Lung (tissue), 12 donors: Measurements from ENCODE around the gene RIC8A. TPM values are rescaled to one million over a fixed set of nuclear protein-coding genes. Genes with fewer than 3 reads are reported as not detected.

Source experiments
- ATAC-seq: fragments of 200-7000 bp; cut with Tn5 transposase; one replicate; pipeline ENCODE4 v1.9.1; 2020; ENCODE audit warnings: moderate number of reproducible peaks; ENCODE audit not compliant: insufficient read depth, low FRiP score
- DNase-seq, 3 donors: peaks; one replicate each; pipeline ENCODE4 v3.0.0-alpha.2; 2013 to 2017
- H3K27ac ChIP-seq, 2 donors: one replicate each; pipeline ENCODE4 v1.5.1; 2013; ENCODE audit warnings: mild to moderate bottlenecking in 2 of 2, moderate library complexity in 2 of 2, control low read depth in 1 of 2, inconsistent platforms in 1 of 2, low read depth in 1 of 2, low read length in 1 of 2
- H3K27me3 ChIP-seq, 3 donors: one replicate each; pipeline ENCODE4 v1.5.1; 2013; ENCODE audit warnings: low read length in 2 of 3; ENCODE audit not compliant: control insufficient read depth in 3 of 3, insufficient read depth in 3 of 3
- H3K36me3 ChIP-seq, 4 donors: one replicate each; pipeline ENCODE4 v1.5.1; 2013; ENCODE audit warnings: low read length in 4 of 4, mild to moderate bottlenecking in 1 of 4, moderate library complexity in 1 of 4; ENCODE audit not compliant: control insufficient read depth in 4 of 4, insufficient read depth in 4 of 4
- H3K4me1 ChIP-seq, 5 donors: one replicate each; pipeline ENCODE4 v1.5.1; 2013; ENCODE audit warnings: low read length in 5 of 5, mild to moderate bottlenecking in 2 of 5, moderate library complexity in 1 of 5; ENCODE audit not compliant: control insufficient read depth in 5 of 5, insufficient read depth in 5 of 5
- H3K4me3 ChIP-seq: one replicate; pipeline ENCODE4 v1.5.1; 2013; ENCODE audit warnings: mild to moderate bottlenecking, control low read depth, moderate library complexity
- H3K9ac ChIP-seq, 2 donors: one replicate each; pipeline ENCODE4 v1.5.1; 2013; ENCODE audit warnings: low read length in 2 of 2, control low read depth in 1 of 2; ENCODE audit not compliant: insufficient read depth in 1 of 2
- H3K9me3 ChIP-seq, 4 donors: one replicate each; pipeline ENCODE4 v1.5.1; 2013; ENCODE audit warnings: low read length in 3 of 4, mild to moderate bottlenecking in 1 of 4, moderate library complexity in 1 of 4; ENCODE audit not compliant: control insufficient read depth in 4 of 4, insufficient read depth in 3 of 4
- CTCF ChIP-seq: IDR thresholded peaks from 2 replicates; pipeline ENCODE4 v1.5.1; 2012; ENCODE audit warnings: mild to moderate bottlenecking; ENCODE audit errors: control extremely low read depth, extremely low read depth
- WGBS, 2 donors: extraction: QIAGEN DNeasy Blood & Tissue Kit; methylation state at CpG; one replicate each; pipeline ENCODE4 v1.1.7; 2013; 5-methylcytosine and 5-hydroxymethylcytosine counted together
- polyA plus RNA-seq, 2 donors: library from polyadenylated mRNA; stranded (reverse); fragments of 200-250 nt; gene quantifications; one replicate each; pipeline ENCODE4 v1.2.1, GENCODE V29; 2013
- total RNA-seq, 2 donors: library from RNA; depleted of rRNA in 1 of 2; stranded (reverse); fragments of >200 nt in 1 of 2; gene quantifications; one replicate each; pipeline ENCODE4 v1.2.1, GENCODE V29; 2014 to 2021
- donor health status: control.
- donor health status: control.
- donor health status: Bipolar disorder and iron deficiency.
- donor health status: healthy.
- donor health status: DM: yes; HTN: yes; CAD: no.

The RIC8A gene
- total and polyA plus RNA-seq, 4 donors, result 52.1 to 122 (median 93.6) TPM

- DNase-seq (no peak), ATAC-seq (no peak)
- peaks cover 0 to 4% (median 0%) of the 10 kb centered on the region in 5 donors for H3K4me1 ChIP-seq
- peaks cover 0 to 24% (median 15%) of the 10 kb centered on the region in 4 donors for H3K36me3 ChIP-seq
- no peak for TF ChIP-seq CTCF
- H3K27ac ChIP-seq, result no peak overlapping the region
- no peak overlapping the region for H3K4me3 ChIP-seq
- no peak overlapping the region for H3K9ac ChIP-seq
- H3K27me3 ChIP-seq, result no peaks in the 10 kb centered on the region
- 94 to 95% methylated on average over 13 of the region's 13 CpGs for WGBS, 2 donors
- no peaks in the 10 kb centered on the region for H3K9me3 ChIP-seq
These were observed 7.1 kb upstream of the RIC8A start for GRCh38 chr11:200224-201003.

- ATAC-seq (no peak), DNase-seq (no peak)
- Histone ChIP-seq H3K27me3 (no peaks in the 10 kb centered on the region), H3K36me3 (peaks cover 0 to 26% (median 16%) of the 10 kb centered on the region in 4 donors), H3K27ac (no peak overlapping the region), H3K4me1 (peaks cover 0 to 10% (median 9%) of the 10 kb centered on the region in 5 donors), H3K9me3 (no peaks in the 10 kb centered on the region), H3K4me3 (no peak overlapping the region), H3K9ac (no peak overlapping the region)
- TF ChIP-seq CTCF, result no peak
- 41 to 65% methylated on average over 15 of the region's 15 CpGs for WGBS, 2 donors
These were observed 5.5 kb upstream of the RIC8A start for GRCh38 chr11:201966-202365.

- H3K4me1 ChIP-seq, result peaks cover 0 to 10% (median 9%) of the 10 kb centered on the region in 5 donors
- TF ChIP-seq CTCF, result no peak
- no peak for ATAC-seq
These were observed 5.0 kb upstream of the RIC8A start for GRCh38 chr11:202490-202889.

More at GRCh38 chr11:202490-202889, 5.0 kb upstream of the RIC8A start:
- Histone ChIP-seq H3K36me3 (peaks cover 0 to 26% (median 16%) of the 10 kb centered on the region in 4 donors), H3K9me3 (no peaks in the 10 kb centered on the region), H3K27ac (no peak overlapping the region), H3K9ac (no peak overlapping the region), H3K27me3 (no peaks in the 10 kb centered on the region), H3K4me3 (no peak overlapping the region)
- 81 to 88% methylated on average over 8 of the region's 8 CpGs for WGBS, 2 donors
- no peak for DNase-seq
